A549 (cell line): ENCODE data around the gene NXN. TPM values are rescaled to one million over a fixed set of nuclear protein-coding genes. Genes with fewer than 3 reads are reported as not detected.
A peak's percentile ranks its signal among the peaks of the same experiment; 100 is the strongest.

Experiments
- ATAC-seq, 2 experiments: fragments of 200-7000 bp in 1 of 2; fragments of >200 bp in 1 of 2; cut with Nextera tagmentation in 1 of 2; cut with Tn5 transposase in 1 of 2; 3 replicates each; pipeline versions ENCODE4 v1.8.0 to v1.9.1; 2018 to 2020; ENCODE audit warnings: mild to moderate bottlenecking in 1 of 2, moderate library complexity in 1 of 2
- CTCF ChIA-PET: fragments of 300-600 bp; sonication (Branson Sonifier 250); formaldehyde crosslinking; extraction: SDS; loops from one replicate; lab custom pipeline; 2021; ENCODE audit warnings: antibody characterized with exemption, inconsistent platforms; lab: Yijun Ruan, JAX
- POLR2A ChIA-PET: fragments of 350-600 bp; formaldehyde crosslinking; extraction: SDS; loops from one replicate; lab custom pipeline; 2021; ENCODE audit warnings: antibody characterized with exemption, inconsistent platforms; lab: Yijun Ruan, JAX
- DNase-seq, 2 experiments: peaks; one replicate each; pipeline versions ENCODE4 v3.0.0 to v3.0.0-alpha.2; 2011 to 2016; ENCODE audit warnings: low read depth in 1 of 2, low spot score in 1 of 2
- FAIRE-seq: peaks from 2 replicates; lab custom pipeline; 2011; peaks lifted over from hg19 to GRCh38; lab: Jason Lieb, UNC
- H3K27ac ChIP-seq, 2 experiments: fragments of >200 bp; sonication (Bioruptor Twin); formaldehyde crosslinking; 3 replicates each; pipeline ENCODE4 v1.5.1; 2016 to 2017
- H3K4me1 ChIP-seq: fragments of >200 bp; sonication (Bioruptor Twin); formaldehyde crosslinking; 3 replicates; pipeline ENCODE4 v1.6.1; 2016
- H3K4me2 ChIP-seq: fragments of >200 bp; sonication (Bioruptor Twin); formaldehyde crosslinking; 3 replicates; pipeline ENCODE4 v1.6.1; 2016
- H3K4me3 ChIP-seq: fragments of >200 bp; sonication (Bioruptor Twin); formaldehyde crosslinking; 3 replicates; pipeline ENCODE4 v1.5.1; 2016
- H3K9me3 ChIP-seq: fragments of >200 bp; sonication (Bioruptor Twin); formaldehyde crosslinking; 3 replicates; pipeline ENCODE4 v1.6.1; 2016
- ATOH8 ChIP-seq: fragments of 250-450 bp; sonication (Bioruptor Pico); IDR thresholded peaks from 2 replicates; pipeline ENCODE4 v1.5.0; 2020; ENCODE audit warnings: low read depth, mild to moderate bottlenecking, moderate library complexity
- BHLHE40 ChIP-seq: IDR thresholded peaks from 2 replicates; pipeline ENCODE4 v1.6.1; 2012; ENCODE audit warnings: low read depth, low read length, inconsistent platforms
- CHD4 ChIP-seq: fragments of 200-600 bp; sonication (generic); IDR thresholded peaks from 2 replicates; pipeline ENCODE4 v1.6.1; 2016; ENCODE audit warnings: antibody characterized with exemption, mild to moderate bottlenecking, borderline replicate concordance
- CTCF ChIP-seq: fragments of >200 bp; sonication (Bioruptor Twin); formaldehyde crosslinking; IDR thresholded peaks from 3 replicates; pipeline ENCODE4 v1.5.1; 2016
- E2F6 ChIP-seq: IDR thresholded peaks from 2 replicates; pipeline ENCODE4 v1.6.1; 2012; ENCODE audit warnings: low read depth, borderline replicate concordance
- EHF ChIP-seq: fragments of 250-450 bp; sonication (Bioruptor Pico); IDR thresholded peaks from 2 replicates; pipeline ENCODE4 v1.5.0; 2020; ENCODE audit warnings: mild to moderate bottlenecking
- EHMT2 ChIP-seq: fragments of 200-600 bp; sonication (generic); IDR thresholded peaks from 2 replicates; pipeline ENCODE4 v1.6.1; 2016; ENCODE audit warnings: antibody characterized with exemption, low read depth, mild to moderate bottlenecking, moderate library complexity
- ELK1 ChIP-seq: fragments of 150-350 bp; IDR thresholded peaks from 2 replicates; pipeline ENCODE4 v1.6.1; 2014; ENCODE audit warnings: low read depth, mild to moderate bottlenecking, low read length
- FOSL2 ChIP-seq, 2 experiments: fragments of 450-650 bp in 1 of 2; fragments of >200 bp in 1 of 2; sonication (Bioruptor Twin) in 1 of 2; formaldehyde crosslinking; IDR thresholded peaks; 2 replicates each; pipeline versions ENCODE4 v1.5.0 to v1.6.1; 2016 to 2020; ENCODE audit warnings: mild to moderate bottlenecking in 1 of 2, moderate library complexity in 1 of 2
- GATA3 ChIP-seq: IDR thresholded peaks from 2 replicates; pipeline ENCODE4 v1.6.1; 2012; ENCODE audit warnings: borderline replicate concordance
- HDAC2 ChIP-seq: fragments of 200-600 bp; sonication (generic); IDR thresholded peaks from 2 replicates; pipeline ENCODE4 v1.6.1; 2016
- HES2 ChIP-seq: fragments of >200 bp; sonication (Bioruptor Twin); formaldehyde crosslinking; IDR thresholded peaks from 2 replicates; pipeline ENCODE4 v1.6.1; 2016
- HEYL ChIP-seq: fragments of 250-450 bp; sonication (Bioruptor Pico); IDR thresholded peaks from 2 replicates; pipeline ENCODE4 v1.8.0; 2021; ENCODE audit warnings: mild to moderate bottlenecking, moderate library complexity
- HMGXB4 ChIP-seq: fragments of 250-450 bp; sonication (Bioruptor Pico); IDR thresholded peaks from 2 replicates; pipeline ENCODE4 v1.5.0; 2021; ENCODE audit warnings: mild to moderate bottlenecking, moderate library complexity, borderline replicate concordance
- HOXB5 ChIP-seq: fragments of 250-450 bp; sonication (Bioruptor Pico); IDR thresholded peaks from 2 replicates; pipeline ENCODE4 v1.5.0; 2020; ENCODE audit warnings: mild to moderate bottlenecking, moderate library complexity
- JUN ChIP-seq, 2 experiments: fragments of >200 bp; sonication (Bioruptor Twin); formaldehyde crosslinking; IDR thresholded peaks; 2 replicates in 1 of 2; 3 replicates in 1 of 2; pipeline ENCODE4 v1.6.1; 2016 to 2017
- JUNB ChIP-seq: fragments of >200 bp; sonication (Bioruptor Twin); formaldehyde crosslinking; IDR thresholded peaks from 2 replicates; pipeline ENCODE4 v1.6.1; 2016
- KDM5A ChIP-seq: fragments of 200-600 bp; sonication (generic); IDR thresholded peaks from 2 replicates; pipeline ENCODE4 v1.6.1; 2016; ENCODE audit warnings: antibody characterized with exemption, mild to moderate bottlenecking
- MYC ChIP-seq: IDR thresholded peaks from 2 replicates; pipeline ENCODE4 v1.6.1; 2012; ENCODE audit warnings: mild to moderate bottlenecking, inconsistent platforms, low read length, improper control_type of control experiment, borderline replicate concordance
- NFE2L2 ChIP-seq: fragments of 150-350 bp; conservative IDR thresholded peaks from 2 replicates; pipeline ENCODE4 v1.6.1; 2014; ENCODE audit warnings: low read length
- NPAS2 ChIP-seq: fragments of 250-450 bp; sonication (Bioruptor Pico); IDR thresholded peaks from 2 replicates; pipeline ENCODE4 v1.8.0; 2022; ENCODE audit warnings: mild to moderate bottlenecking, moderate library complexity, borderline replicate concordance
- PHF8 ChIP-seq: fragments of 200-600 bp; sonication (generic); IDR thresholded peaks from 2 replicates; pipeline ENCODE4 v1.6.1; 2016; ENCODE audit warnings: low read depth, mild to moderate bottlenecking, antibody characterized with exemption, moderate library complexity, borderline replicate concordance
- POLR2A ChIP-seq: IDR thresholded peaks from 2 replicates; pipeline ENCODE4 v1.6.1; 2012; ENCODE audit warnings: mild to moderate bottlenecking, low read length
- POLR2AphosphoS2 ChIP-seq: conservative IDR thresholded peaks from 2 replicates; pipeline ENCODE4 v1.6.1; 2012; ENCODE audit warnings: low read length, improper control_type of control experiment, inconsistent platforms
- RCOR1 ChIP-seq: fragments of 150-350 bp; IDR thresholded peaks from 2 replicates; pipeline ENCODE4 v1.6.1; 2014; ENCODE audit warnings: antibody characterized with exemption, low read length, low read depth
- TP53 ChIP-seq: fragments of 250-450 bp; sonication (Bioruptor Pico); IDR thresholded peaks from 2 replicates; pipeline ENCODE4 v1.5.0; 2021; ENCODE audit warnings: mild to moderate bottlenecking, moderate library complexity
- USF2 ChIP-seq: fragments of 450-650 bp; IDR thresholded peaks from 2 replicates; pipeline ENCODE4 v1.6.1; 2014; ENCODE audit warnings: antibody characterized with exemption
- ZFP36 ChIP-seq: fragments of 450-650 bp; IDR thresholded peaks from 2 replicates; pipeline ENCODE4 v1.6.1; 2014; ENCODE audit warnings: borderline replicate concordance; ENCODE audit not compliant: partially characterized antibody
- ZNF302 ChIP-seq: fragments of 250-450 bp; sonication (Bioruptor Pico); IDR thresholded peaks from 2 replicates; pipeline ENCODE4 v1.9.0; 2021; ENCODE audit warnings: inconsistent platforms, mild to moderate bottlenecking, moderate library complexity
- ZSCAN20 ChIP-seq: fragments of 250-450 bp; sonication (Bioruptor Pico); IDR thresholded peaks from 2 replicates; pipeline ENCODE4 v1.8.0; 2022; ENCODE audit warnings: mild to moderate bottlenecking, moderate library complexity
- WGBS: methylation state at CpG from one replicate; pipeline ENCODE4 v1.1.6; 2017; ENCODE audit errors: missing lambda C conversion rate; 5-methylcytosine and 5-hydroxymethylcytosine counted together
- polyA plus RNA-seq, 4 experiments: library from polyadenylated mRNA; depleted of rRNA in 3 of 4; stranded (reverse); fragments of >200 nt; fragmentation: RNase III in 1 of 4; extraction: RNeasy Plus Mini Kit Qiagen cat#74134 plus additional on column Dnase treatment in 1 of 4; gene quantifications; 2 replicates in 3 of 4; 3 replicates in 1 of 4; pipeline ENCODE4 v1.2.3, GENCODE V29; 2011 to 2017

Gene NXN
- polyA plus RNA-seq, 2 of the 4 experiments (the other 2 are of a cell fraction), result 24.6 to 31.1 TPM

- WGBS, result 80% methylated on average over 24 of the region's 24 CpGs
- TF ChIP-seq E2F6 (no peak), HDAC2 (no peak), HOXB5 (CRISPR knock-in tag) (no peak), KDM5A (no peak), NFE2L2 (no peak), HEYL (no peak), ZFP36 (no peak), MYC (no peak), POLR2AphosphoS2 (no peak), HMGXB4 (CRISPR knock-in tag) (no peak), GATA3 (no peak), BHLHE40 (no peak), ATOH8 (CRISPR knock-in tag) (no peak), ELK1 (no peak), POLR2A (no peak), RCOR1 (no peak), FOSL2 (IDR thresholded peaks at IDR 0.05) (no peak), FOSL2 (CRISPR knock-in tag; IDR thresholded peaks at IDR 0.05) (no peak), JUN (IDR thresholded peaks at IDR 0.05) (no peak), CHD4 (no peak), EHF (CRISPR knock-in tag) (no peak)
- TF ChIP-seq, all 56 proteins: peak for 0
- ATAC-seq (no peak), DNase-seq (no peak), FAIRE-seq (peak; percentile 63)
- POLR2A ChIA-PET, result interaction anchor here (1.6 kb wide), 1 partner anchor 42 kb away, joined by 5 read pairs; no protein-coding TSS in a partner anchor
- no peaks in the 10 kb centered on the region for H3K9me3 ChIP-seq
- CTCF ChIA-PET, result interaction anchor here (0.8 to 2.1 kb wide), 8 partner anchors 8 to 87 kb away, joined by 3 to 9 read pairs (median 4); partner anchors contain the start of gene TIMM22
- no peak overlapping the region for H3K4me2 ChIP-seq
- peaks cover 11% of the 10 kb centered on the region; the same call in 2 of the 3 replicates for H3K4me1 ChIP-seq
- H3K4me3 ChIP-seq, result no peak overlapping the region
- H3K27ac ChIP-seq, result no peak overlapping the region
Observed at GRCh38 chr17:909642-910323, 69.8 kb downstream of the NXN start.

- H3K4me2 ChIP-seq, result no peak overlapping the region
- POLR2A ChIA-PET, result no interaction called here
- no peaks in the 10 kb centered on the region for H3K9me3 ChIP-seq
- H3K27ac ChIP-seq, result no peak overlapping the region
- CTCF ChIA-PET, result interaction anchor here (0.8 kb wide), 1 partner anchor 29 kb away, joined by 3 read pairs; no protein-coding TSS in a partner anchor
- H3K4me1 ChIP-seq, result peaks cover 19% of the 10 kb centered on the region; the same call in 2 of the 3 replicates
- H3K4me3 ChIP-seq, result no peak overlapping the region
- FAIRE-seq, result no peak
- 86% methylated on average over 6 of the region's 6 CpGs for WGBS
- no peak for DNase-seq
- no peak for ATAC-seq
- TF ChIP-seq NPAS2 (CRISPR knock-in tag) (no peak), TP53 (CRISPR knock-in tag) (no peak), CTCF (no peak), ZNF302 (CRISPR knock-in tag) (no peak), HEYL (no peak), ZSCAN20 (CRISPR knock-in tag) (no peak), PHF8 (no peak), JUNB (no peak), USF2 (no peak), HES2 (no peak), KDM5A (no peak), EHMT2 (no peak)
Observed at GRCh38 chr17:907725-908124, 71.9 kb downstream of the NXN start.
